Stromal cell of bone marrow (primary cell): ENCODE data around the gene RECQL5.
"Not testable (repeated sequence)": the region's sequence is repeated elsewhere in the genome, so short reads cannot be mapped to it uniquely, and the experiment has no call there.

ENCODE experiments used
- DNase-seq: peaks from one replicate; pipeline ENCODE4 v3.0.0-alpha.2; 2012; ENCODE audit warnings: low read depth

Gene RECQL5

GRCh38 chr17:75616521-75617122 is 50.3 kb downstream of the RECQL5 start:
- DNase-seq, result no peak

- DNase-seq, result no peak
These were observed 51.7 kb downstream of the RECQL5 start for GRCh38 chr17:75615301-75615700.

- no peak for DNase-seq
These were observed 52.2 kb downstream of the RECQL5 start for GRCh38 chr17:75614556-75615270.

- no peak for DNase-seq
These were observed 52.9 kb downstream of the RECQL5 start for GRCh38 chr17:75614006-75614405.

GRCh38 chr17:75612906-75613626 is 53.9 kb downstream of the RECQL5 start:
- no peak for DNase-seq

GRCh38 chr17:75611851-75612429 is 55.0 kb downstream of the RECQL5 start:
- no peak for DNase-seq

- DNase-seq, result no peak
These were observed 56.6 kb downstream of the RECQL5 start for GRCh38 chr17:75610103-75610984.

- DNase-seq, result no peak
These were observed 59.9 kb downstream of the RECQL5 start for GRCh38 chr17:75607086-75607485.

GRCh38 chr17:75605790-75606189 is 61.2 kb downstream of the RECQL5 start:
- no peak for DNase-seq

- no peak for DNase-seq
These were observed 62.8 kb downstream of the RECQL5 start for GRCh38 chr17:75604034-75604695.

- no peak for DNase-seq
These were observed 63.8 kb downstream of the RECQL5 start for GRCh38 chr17:75603123-75603522.

- no peak for DNase-seq
These were observed 64.3 kb downstream of the RECQL5 start for GRCh38 chr17:75602644-75603043.

GRCh38 chr17:75601057-75601987 is 65.6 kb downstream of the RECQL5 start:
- no peak for DNase-seq

- no peak for DNase-seq
These were observed 70.5 kb downstream of the RECQL5 start for GRCh38 chr17:75596320-75597087.

- no peak for DNase-seq
These were observed 71.0 kb downstream of the RECQL5 start for GRCh38 chr17:75595920-75596313.

- DNase-seq, result no peak
These were observed 71.6 kb downstream of the RECQL5 start for GRCh38 chr17:75595284-75595919.

GRCh38 chr17:75594499-75595283 is 72.3 kb downstream of the RECQL5 start:
- no peak for DNase-seq

- not testable (repeated sequence) for DNase-seq
These were observed 73.5 kb downstream of the RECQL5 start for GRCh38 chr17:75593430-75593829.
